ENCODE results near the gene HK1. TPM values are rescaled to one million over a fixed set of nuclear protein-coding genes. Genes with fewer than 3 reads are reported as not detected.
A peak's percentile ranks its signal among the peaks of the same experiment; 100 is the strongest.

Gene HK1
- total and polyA plus RNA-seq, 2 donors (not counting 1 experiment from before 2014, with no cell fraction given), result 24.7 to 40.8 TPM

DNA sequence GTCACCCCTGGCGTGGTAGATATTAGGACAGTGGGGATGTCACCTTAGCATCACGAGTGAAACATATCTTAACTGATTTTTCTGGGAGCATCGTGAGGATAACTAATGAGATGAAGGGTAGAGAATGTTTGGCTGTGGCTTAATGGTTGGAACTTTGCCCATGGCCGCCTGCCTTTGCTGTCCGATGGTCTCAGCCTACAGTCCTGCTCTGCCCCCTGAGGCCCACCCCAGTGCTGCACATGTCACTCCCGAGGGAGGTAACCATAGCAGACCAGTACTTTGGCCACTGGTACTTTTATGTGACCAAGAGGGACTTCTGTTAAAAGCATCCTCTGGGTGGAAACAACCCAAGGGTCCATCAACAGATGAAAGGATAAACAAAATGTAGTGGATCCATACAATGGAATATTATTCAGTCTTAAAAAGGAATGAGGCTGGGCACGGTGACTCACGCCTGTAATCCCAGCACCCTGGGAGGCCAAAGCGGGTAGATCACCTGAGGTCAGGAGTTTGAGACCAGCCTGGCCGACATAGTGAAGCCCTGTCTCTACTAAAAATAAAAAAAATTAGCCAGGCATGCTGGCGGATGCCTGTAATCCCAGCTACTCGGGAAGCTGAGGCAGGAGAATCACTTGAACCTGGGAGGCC, 80.0 kb downstream of the HK1 start:
- H2AFZ ChIP-seq (ENCODE audit: insufficient read depth, low read depth, low read length, poor library complexity, severe bottlenecking), result no peak overlapping the region
- H3K27me3 ChIP-seq (replicated peaks in 1 of 4; ENCODE audit: control extremely low read depth in 1 of 4, control insufficient read depth in 3 of 4, insufficient read depth in 4 of 4, low read length in 3 of 4), result no peaks in the 10 kb centered on the region
- H3K4me2 ChIP-seq (replicated peaks; ENCODE audit: low read depth, low read length, poor library complexity, severe bottlenecking), result no peak overlapping the region
- H3K4me1 ChIP-seq (ENCODE audit: control insufficient read depth in 2 of 2, insufficient read depth in 2 of 2, low read length in 2 of 2), result peaks cover 0 to 13% of the 10 kb centered on the region in 2 donors
- peaks cover 0 to 13% of the 10 kb centered on the region in 2 experiments for H3K36me3 ChIP-seq (replicated peaks in 1 of 2; ENCODE audit: control extremely low read depth in 1 of 2, control insufficient read depth in 1 of 2, extremely low read depth in 1 of 2, insufficient read depth in 2 of 2, low read length in 1 of 2)
- Mint-ChIP-seq H3K4me1 (peaks cover 12% of the 10 kb centered on the region), H3K4me3 (no peak overlapping the region), H3K27me3 (no peaks in the 10 kb centered on the region), H3K27ac (peak overlapping the region; percentile 26), H3K9me3 (ENCODE audit: insufficient read depth) (no peaks in the 10 kb centered on the region)
- H3K9me3 ChIP-seq (ENCODE audit: control extremely low read depth in 1 of 3, control insufficient read depth in 2 of 3, insufficient read depth in 1 of 3, low read length in 2 of 3), result no peaks in the 10 kb centered on the region
- H3K27ac ChIP-seq (ENCODE audit: low read length in 2 of 2), result no peak overlapping the region
- ATAC-seq (ENCODE audit: low read depth) (no peak), DNase-seq (no peak)
- peaks cover 22% of the 10 kb centered on the region for H4K20me1 ChIP-seq (ENCODE audit: control insufficient read depth, insufficient read depth, low read length, poor library complexity, severe bottlenecking)
- no peak for TF ChIP-seq EZH2 (IDR thresholded peaks at IDR 0.05; ENCODE audit: borderline replicate concordance, insufficient read depth, low read depth, low read length, poor library complexity, severe bottlenecking)
- TF ChIP-seq, protein P1, sequence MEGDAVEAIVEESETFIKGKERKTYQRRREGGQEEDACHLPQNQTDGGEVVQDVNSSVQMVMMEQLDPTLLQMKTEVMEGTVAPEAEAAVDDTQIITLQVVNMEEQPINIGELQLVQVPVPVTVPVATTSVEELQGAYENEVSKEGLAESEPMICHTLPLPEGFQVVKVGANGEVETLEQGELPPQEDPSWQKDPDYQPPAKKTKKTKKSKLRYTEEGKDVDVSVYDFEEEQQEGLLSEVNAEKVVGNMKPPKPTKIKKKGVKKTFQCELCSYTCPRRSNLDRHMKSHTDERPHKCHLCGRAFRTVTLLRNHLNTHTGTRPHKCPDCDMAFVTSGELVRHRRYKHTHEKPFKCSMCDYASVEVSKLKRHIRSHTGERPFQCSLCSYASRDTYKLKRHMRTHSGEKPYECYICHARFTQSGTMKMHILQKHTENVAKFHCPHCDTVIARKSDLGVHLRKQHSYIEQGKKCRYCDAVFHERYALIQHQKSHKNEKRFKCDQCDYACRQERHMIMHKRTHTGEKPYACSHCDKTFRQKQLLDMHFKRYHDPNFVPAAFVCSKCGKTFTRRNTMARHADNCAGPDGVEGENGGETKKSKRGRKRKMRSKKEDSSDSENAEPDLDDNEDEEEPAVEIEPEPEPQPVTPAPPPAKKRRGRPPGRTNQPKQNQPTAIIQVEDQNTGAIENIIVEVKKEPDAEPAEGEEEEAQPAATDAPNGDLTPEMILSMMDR (IDR thresholded peaks at IDR 0.05), result no peak
- no peak overlapping the region for H3K4me3 ChIP-seq (ENCODE audit: control extremely low read depth in 1 of 5, extremely low read depth in 1 of 5, insufficient read depth in 1 of 5, low read depth in 2 of 5, low read length in 4 of 5)
- CTCF ChIA-PET, result interaction anchor here (0.8 kb wide), 1 partner anchor 121 kb away, joined by 4 read pairs; no protein-coding TSS in a partner anchor
- WGBS (ENCODE audit: insufficient coverage), result 96% methylated on average over 12 of the region's 12 CpGs
- H3K79me2 ChIP-seq (ENCODE audit: control insufficient read depth, insufficient read depth, low read length), result peaks cover 60% of the 10 kb centered on the region
- H3K9ac ChIP-seq (ENCODE audit: low read length), result no peak overlapping the region
- POLR2A ChIA-PET, result no interaction called here
- intact Hi-C loops (cut with micrococcal nuclease), result no loop called here

DNA sequence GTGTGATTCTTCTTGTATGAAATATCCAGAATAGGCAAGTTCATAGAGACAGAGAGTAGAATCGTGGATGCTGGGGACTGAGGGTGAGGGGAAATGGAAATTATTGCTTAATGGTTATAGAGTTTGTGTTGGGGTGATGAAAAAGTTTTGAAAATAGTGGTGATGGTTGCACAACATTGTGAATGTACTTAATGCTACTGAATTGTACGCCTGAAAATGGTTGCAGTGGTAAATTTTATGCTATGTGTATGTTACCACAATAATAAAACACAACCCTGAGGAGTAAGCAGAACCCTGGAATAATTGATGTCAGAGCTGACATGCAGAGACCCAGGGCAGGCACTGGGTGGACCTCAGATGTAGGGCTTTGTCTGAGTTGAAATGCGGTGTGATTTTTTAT, 80.9 kb downstream of the HK1 start:
- Histone ChIP-seq H3K9me3 (ENCODE audit: control extremely low read depth in 1 of 3, control insufficient read depth in 2 of 3, insufficient read depth in 1 of 3, low read length in 2 of 3) (no peaks in the 10 kb centered on the region), H4K20me1 (ENCODE audit: control insufficient read depth, insufficient read depth, low read length, poor library complexity, severe bottlenecking) (peaks cover 22% of the 10 kb centered on the region), H3K4me2 (replicated peaks; ENCODE audit: low read depth, low read length, poor library complexity, severe bottlenecking) (no peak overlapping the region), H2AFZ (ENCODE audit: insufficient read depth, low read depth, low read length, poor library complexity, severe bottlenecking) (no peak overlapping the region), H3K4me3 (ENCODE audit: control extremely low read depth in 1 of 5, extremely low read depth in 1 of 5, insufficient read depth in 1 of 5, low read depth in 2 of 5, low read length in 4 of 5) (no peak overlapping the region), H3K36me3 (replicated peaks in 1 of 2; ENCODE audit: control extremely low read depth in 1 of 2, control insufficient read depth in 1 of 2, extremely low read depth in 1 of 2, insufficient read depth in 2 of 2, low read length in 1 of 2) (peaks cover 0 to 16% of the 10 kb centered on the region in 2 experiments), H3K4me1 (ENCODE audit: control insufficient read depth in 2 of 2, insufficient read depth in 2 of 2, low read length in 2 of 2) (peaks cover 0 to 13% of the 10 kb centered on the region in 2 donors), H3K9ac (ENCODE audit: low read length) (no peak overlapping the region), H3K79me2 (ENCODE audit: control insufficient read depth, insufficient read depth, low read length) (peaks cover 52% of the 10 kb centered on the region), H3K27me3 (replicated peaks in 1 of 4; ENCODE audit: control extremely low read depth in 1 of 4, control insufficient read depth in 3 of 4, insufficient read depth in 4 of 4, low read length in 3 of 4) (no peaks in the 10 kb centered on the region), H3K27ac (ENCODE audit: low read length in 2 of 2) (no peak overlapping the region)
- Mint-ChIP-seq H3K4me1 (peaks cover 12% of the 10 kb centered on the region), H3K27ac (no peak overlapping the region), H3K4me3 (no peak overlapping the region), H3K27me3 (no peaks in the 10 kb centered on the region), H3K9me3 (ENCODE audit: insufficient read depth) (no peaks in the 10 kb centered on the region)
- POLR2A ChIA-PET, result no interaction called here
- DNase-seq (no peak), ATAC-seq (ENCODE audit: low read depth) (no peak)
- 92% methylated on average over 1 of the region's 3 CpGs for WGBS (ENCODE audit: insufficient coverage)
- intact Hi-C loops (cut with micrococcal nuclease), result no loop called here
- CTCF ChIA-PET, result interaction anchor here (0.8 kb wide), 1 partner anchor 122 kb away, joined by 4 read pairs; no protein-coding TSS in a partner anchor
- TF ChIP-seq EZH2 (IDR thresholded peaks at IDR 0.05; ENCODE audit: borderline replicate concordance, insufficient read depth, low read depth, low read length, poor library complexity, severe bottlenecking), result no peak
- TF ChIP-seq, protein P1 (IDR thresholded peaks at IDR 0.05), result no peak
